Stimulated activated memory B cell treated with anti-CD40 and anti-IgM and Interleukin-4, amounts not matched to agents 10 μg/mL and 1 μg/mL and 100 μg/mL, for 72 hours (primary cell): ENCODE results near the gene P2RX5.
"Not testable (repeated sequence)": the region's sequence is repeated elsewhere in the genome, so short reads cannot be mapped to it uniquely, and the experiment has no call there.

ENCODE experiments used
- ATAC-seq: fragments of 150-1000 bp; cut with Tn5 transposase; 2 replicates; pipeline ENCODE4 v1.10.0; 2021
- H3K27ac Mint-ChIP-seq: one replicate; pipeline ENCODE4 v1.8.0; 2022; ENCODE audit warnings: mild to moderate bottlenecking, mixed read lengths
- H3K27me3 Mint-ChIP-seq: one replicate; pipeline ENCODE4 v1.8.0; 2022; ENCODE audit warnings: mixed read lengths
- H3K36me3 Mint-ChIP-seq: one replicate; pipeline ENCODE4 v1.8.0; 2022; ENCODE audit warnings: mixed read lengths
- H3K4me1 Mint-ChIP-seq: one replicate; pipeline ENCODE4 v1.8.0; 2022; ENCODE audit warnings: mixed read lengths
- H3K4me3 Mint-ChIP-seq: one replicate; pipeline ENCODE4 v1.8.0; 2022; ENCODE audit warnings: mild to moderate bottlenecking, moderate library complexity, mixed read lengths
- H3K9me3 Mint-ChIP-seq: one replicate; pipeline ENCODE4 v1.8.0; 2022; ENCODE audit warnings: mixed read lengths

P2RX5 gene

DNA sequence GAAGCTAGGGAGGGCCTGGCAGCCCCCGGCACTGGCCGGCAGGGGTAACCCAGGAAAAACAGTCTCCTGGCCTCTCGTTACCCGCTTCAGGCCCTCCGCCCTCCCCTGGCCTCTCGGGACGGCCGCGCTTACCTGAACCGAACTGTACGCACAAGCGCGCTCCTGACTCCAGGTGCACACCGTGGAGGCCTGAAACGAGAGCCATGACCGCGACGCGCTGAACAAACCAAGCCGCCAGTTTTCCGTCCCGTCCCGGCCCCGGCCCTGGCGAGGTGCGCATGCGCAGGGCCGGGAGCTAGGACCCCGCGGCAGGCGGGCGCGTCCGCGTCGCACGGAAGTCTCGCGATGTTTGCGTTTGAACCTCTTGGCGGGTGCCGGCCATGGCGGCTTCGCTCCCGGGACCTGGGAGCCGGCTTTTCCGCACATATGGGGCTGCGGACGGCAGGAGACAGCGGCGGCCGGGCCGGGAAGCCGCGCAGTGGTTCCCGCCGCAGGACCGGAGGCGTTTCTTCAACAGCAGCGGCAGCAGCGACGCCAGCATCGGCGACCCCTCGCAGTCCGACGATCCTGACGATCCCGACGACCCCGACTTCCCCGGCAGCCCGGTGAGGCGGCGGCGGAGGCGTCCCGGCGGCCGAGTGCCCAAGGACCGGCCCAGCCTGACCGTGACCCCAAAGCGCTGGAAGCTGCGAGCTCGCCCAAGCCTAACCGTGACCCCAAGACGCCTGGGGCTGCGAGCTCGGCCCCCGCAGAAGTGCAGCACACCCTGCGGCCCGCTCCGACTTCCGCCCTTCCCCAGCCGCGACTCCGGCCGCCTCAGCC is 27.8 kb upstream of the P2RX5 start, which contains the start of gene HASPIN:
Gene HASPIN (plus strand): TSS at position 348 of the 822 bp plus-strand sequence. CDS start 33 bp downstream, at position 381.
- Mint-ChIP-seq H3K4me3 (peak within 1 kb of the TSS; percentile 81), H3K36me3 (peaks cover 31% of the 10 kb centered on the region), H3K27me3 (no peaks in the 10 kb centered on the region), H3K9me3 (no peaks in the 10 kb centered on the region), H3K27ac (peak within 1 kb of the TSS; percentile 68), H3K4me1 (peaks cover 53% of the 10 kb centered on the region)
- peak; percentile 92 for ATAC-seq

DNA sequence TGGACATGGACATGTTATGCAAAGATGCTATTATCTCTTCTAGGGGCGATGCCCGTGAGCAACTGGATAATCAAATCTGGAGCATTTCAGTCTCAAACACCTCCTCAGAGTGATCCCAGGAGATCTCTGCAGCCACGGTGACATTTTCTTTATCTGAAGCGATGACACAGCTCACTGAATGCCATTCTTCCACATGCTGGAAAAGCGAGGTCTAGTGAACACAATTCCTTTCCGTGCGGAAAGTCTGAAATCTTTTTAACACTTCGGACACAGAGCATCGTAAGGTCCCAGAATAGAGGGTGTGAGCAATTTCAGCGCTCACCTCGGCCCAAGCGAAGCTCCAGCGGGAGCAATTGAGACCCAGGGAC is 27.2 kb upstream of the P2RX5 start:
- peaks cover 37% of the 10 kb centered on the region for H3K36me3 Mint-ChIP-seq
- no peak for ATAC-seq
- H3K27me3 Mint-ChIP-seq, result no peaks in the 10 kb centered on the region
- H3K4me3 Mint-ChIP-seq, result peak overlapping the region; percentile 81
- H3K9me3 Mint-ChIP-seq, result no peaks in the 10 kb centered on the region
- H3K27ac Mint-ChIP-seq, result peak overlapping the region; percentile 68
- H3K4me1 Mint-ChIP-seq, result peaks cover 57% of the 10 kb centered on the region

- H3K27ac Mint-ChIP-seq, result peak overlapping the region; percentile 68
- H3K9me3 Mint-ChIP-seq, result no peaks in the 10 kb centered on the region
- ATAC-seq, result no peak
- H3K36me3 Mint-ChIP-seq, result peaks cover 41% of the 10 kb centered on the region
- H3K27me3 Mint-ChIP-seq, result no peaks in the 10 kb centered on the region
- H3K4me1 Mint-ChIP-seq, result peaks cover 59% of the 10 kb centered on the region
- peak overlapping the region; percentile 81 for H3K4me3 Mint-ChIP-seq
Observed at GRCh38 chr17:3722716-3723115, 26.8 kb upstream of the P2RX5 start.

DNA sequence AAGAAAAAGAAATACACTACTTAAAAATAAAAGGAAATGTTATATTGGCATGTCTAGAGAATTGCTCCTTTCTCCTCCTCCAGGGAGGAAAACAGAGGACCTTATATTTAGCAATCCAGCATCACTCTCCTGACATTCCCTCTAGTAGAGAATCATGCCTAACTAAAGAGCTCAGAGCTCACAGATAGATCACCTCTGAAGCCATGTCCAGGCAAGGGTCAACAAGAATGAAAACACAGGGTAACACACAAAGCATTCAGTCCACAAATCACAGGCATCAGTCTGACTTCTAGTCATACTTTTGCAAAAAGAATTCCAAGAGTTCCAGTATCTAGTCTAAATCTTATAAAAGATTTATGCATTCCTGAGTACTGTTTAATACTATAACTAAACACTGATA is 23.3 kb upstream of the P2RX5 start:
- Mint-ChIP-seq H3K4me1 (peaks cover 56% of the 10 kb centered on the region), H3K9me3 (no peaks in the 10 kb centered on the region), H3K36me3 (peaks cover 73% of the 10 kb centered on the region), H3K4me3 (no peak overlapping the region), H3K27ac (peak overlapping the region; percentile 68), H3K27me3 (no peaks in the 10 kb centered on the region)
- ATAC-seq, result no peak

GRCh38 chr17:3718201-3718600 is 22.2 kb upstream of the P2RX5 start:
- ATAC-seq, result no peak
- Mint-ChIP-seq H3K9me3 (no peaks in the 10 kb centered on the region), H3K36me3 (peaks cover 73% of the 10 kb centered on the region), H3K27ac (no peak overlapping the region), H3K27me3 (no peaks in the 10 kb centered on the region), H3K4me3 (no peak overlapping the region), H3K4me1 (peaks cover 56% of the 10 kb centered on the region)

DNA sequence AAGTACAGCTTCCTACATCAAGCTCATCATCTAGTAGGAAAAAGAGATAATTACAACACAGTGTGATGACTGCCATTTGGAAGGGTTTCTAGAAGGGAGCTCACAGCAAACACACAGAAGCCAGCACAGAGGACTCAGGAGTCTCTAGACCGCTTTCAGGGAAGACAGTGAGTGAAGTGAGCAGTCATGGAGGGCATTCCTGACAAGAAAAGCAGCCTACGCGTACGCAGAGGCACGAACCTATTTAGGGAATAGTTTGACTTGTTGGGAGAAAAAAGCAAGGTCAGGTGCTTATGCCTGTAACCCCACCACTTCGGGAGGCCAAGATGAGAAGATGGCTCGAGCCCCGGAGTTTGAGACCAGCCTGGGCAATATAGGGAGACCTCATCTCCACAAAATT is 19.3 kb upstream of the P2RX5 start:
- Mint-ChIP-seq H3K27ac (peak overlapping the region; percentile 9), H3K4me3 (no peak overlapping the region), H3K9me3 (no peaks in the 10 kb centered on the region), H3K27me3 (no peaks in the 10 kb centered on the region), H3K4me1 (peaks cover 55% of the 10 kb centered on the region), H3K36me3 (peaks cover 56% of the 10 kb centered on the region)
- ATAC-seq, result no peak

- Mint-ChIP-seq H3K36me3 (peaks cover 41% of the 10 kb centered on the region), H3K27ac (peak overlapping the region; percentile 88), H3K27me3 (no peaks in the 10 kb centered on the region), H3K4me1 (peaks cover 61% of the 10 kb centered on the region), H3K9me3 (no peaks in the 10 kb centered on the region), H3K4me3 (no peak overlapping the region)
- ATAC-seq, result no peak
Observed at GRCh38 chr17:3712811-3713463, 17.0 kb upstream of the P2RX5 start.

DNA sequence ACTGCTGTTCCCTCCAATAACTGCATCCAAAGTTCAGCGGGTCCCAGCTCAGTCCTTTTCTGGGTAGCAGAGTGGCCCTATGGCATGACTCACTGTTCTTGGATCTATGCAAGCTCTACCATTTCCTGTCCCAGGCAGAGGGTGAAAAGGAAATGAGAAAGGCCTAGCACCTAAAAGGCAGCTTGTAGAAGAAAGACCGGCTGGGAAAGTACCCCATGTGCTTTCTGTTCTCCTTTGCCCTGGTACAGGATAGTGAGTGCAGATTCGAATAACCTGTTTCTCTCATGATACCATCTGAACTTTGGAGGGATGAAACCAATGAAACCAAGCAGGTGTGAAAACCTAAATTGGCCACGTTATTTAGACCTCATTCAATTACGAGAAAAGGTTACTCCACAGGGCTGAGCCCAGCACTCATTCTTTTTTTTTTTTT is 15.0 kb upstream of the P2RX5 start:
- peak overlapping the region; percentile 88 for H3K27ac Mint-ChIP-seq
- H3K36me3 Mint-ChIP-seq, result peaks cover 21% of the 10 kb centered on the region
- H3K4me3 Mint-ChIP-seq, result peak overlapping the region; percentile 55
- no peaks in the 10 kb centered on the region for H3K27me3 Mint-ChIP-seq
- H3K4me1 Mint-ChIP-seq, result peaks cover 56% of the 10 kb centered on the region
- ATAC-seq, result peak; percentile 99
- no peaks in the 10 kb centered on the region for H3K9me3 Mint-ChIP-seq

GRCh38 chr17:3708366-3708765 is 12.4 kb upstream of the P2RX5 start:
- peak overlapping the region; percentile 17 for H3K27ac Mint-ChIP-seq

DNA sequence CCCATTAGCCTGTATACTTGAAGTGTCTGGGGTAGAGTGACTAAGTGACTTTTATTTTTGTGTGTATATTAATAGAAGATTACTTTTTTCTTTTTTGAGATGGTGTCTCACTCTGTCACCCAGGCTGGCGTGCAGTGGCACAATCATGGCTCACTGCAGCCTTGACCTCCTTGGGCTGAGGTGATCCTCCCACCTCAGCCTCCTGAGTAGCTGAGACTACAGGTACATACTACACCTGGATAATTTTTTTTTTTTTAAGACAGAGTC is 9.7 kb upstream of the P2RX5 start:
- not testable (repeated sequence) for H3K27ac Mint-ChIP-seq, H3K27me3 Mint-ChIP-seq, H3K4me3 Mint-ChIP-seq, H3K9me3 Mint-ChIP-seq, H3K36me3 Mint-ChIP-seq, ATAC-seq
- H3K4me1 Mint-ChIP-seq, result peaks cover 39% of the 10 kb centered on the region

More at GRCh38 chr17:3708366-3708765, 12.4 kb upstream of the P2RX5 start:
- Mint-ChIP-seq H3K36me3 (peaks cover 7% of the 10 kb centered on the region), H3K4me1 (peaks cover 53% of the 10 kb centered on the region), H3K4me3 (no peak overlapping the region), H3K27me3 (no peaks in the 10 kb centered on the region), H3K9me3 (no peaks in the 10 kb centered on the region)
- ATAC-seq, result no peak

DNA sequence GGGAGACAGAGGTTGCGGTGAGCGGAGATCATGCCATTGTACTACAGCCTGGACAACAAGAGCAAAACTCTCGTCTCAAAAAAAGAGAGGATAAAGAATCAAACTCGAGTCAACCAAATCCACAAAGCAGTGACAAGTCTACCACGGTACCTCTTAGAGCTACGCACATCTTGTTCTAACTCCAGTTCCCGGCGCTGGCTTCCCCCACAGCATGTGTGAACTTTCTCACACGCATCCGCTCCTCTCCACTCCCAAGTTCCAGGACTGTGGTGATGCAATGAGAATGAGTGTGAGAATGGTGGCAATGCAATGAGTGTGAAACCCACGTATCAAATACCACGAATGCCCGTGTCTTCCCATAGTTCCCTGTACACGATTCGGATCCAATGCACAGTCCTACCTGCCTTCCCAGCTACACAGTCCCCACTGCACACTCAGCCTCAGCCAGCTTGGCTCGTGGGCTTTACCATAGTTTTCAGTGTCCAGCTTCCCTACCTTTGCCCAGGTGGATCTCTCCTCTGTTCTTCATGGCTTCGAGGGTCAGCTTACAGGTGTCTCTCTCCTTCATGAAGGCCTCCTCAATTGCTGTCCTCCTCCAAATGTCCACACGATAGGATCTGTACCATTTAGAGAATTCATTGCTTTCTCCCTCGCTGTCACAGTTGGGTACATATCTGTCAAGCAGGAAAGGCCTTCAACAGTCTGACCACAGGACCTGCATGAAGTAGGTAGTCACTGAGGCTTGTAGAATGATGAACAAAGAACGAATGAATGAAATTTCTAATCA is 9.2 kb upstream of the P2RX5 start:
- Mint-ChIP-seq H3K36me3 (peaks cover 9% of the 10 kb centered on the region), H3K27me3 (no peaks in the 10 kb centered on the region), H3K27ac (no peak overlapping the region), H3K9me3 (no peaks in the 10 kb centered on the region), H3K4me3 (no peak overlapping the region), H3K4me1 (peaks cover 39% of the 10 kb centered on the region)
- no peak for ATAC-seq

GRCh38 chr17:3702041-3702539 is 6.1 kb upstream of the P2RX5 start:
- H3K27ac Mint-ChIP-seq, H3K27me3 Mint-ChIP-seq, H3K9me3 Mint-ChIP-seq, H3K36me3 Mint-ChIP-seq, ATAC-seq, H3K4me3 Mint-ChIP-seq: not testable (repeated sequence)
- H3K4me1 Mint-ChIP-seq, result peaks cover 34% of the 10 kb centered on the region

- peaks cover 3% of the 10 kb centered on the region for H3K9me3 Mint-ChIP-seq
- no peak overlapping the region for H3K4me3 Mint-ChIP-seq
- ATAC-seq, result no peak
- peak overlapping the region; percentile 52 for H3K27ac Mint-ChIP-seq
- H3K27me3 Mint-ChIP-seq, result no peaks in the 10 kb centered on the region
- H3K36me3 Mint-ChIP-seq, result peaks cover 9% of the 10 kb centered on the region
- peaks cover 36% of the 10 kb centered on the region for H3K4me1 Mint-ChIP-seq
Observed at GRCh38 chr17:3699951-3700350, 4.0 kb upstream of the P2RX5 start.

DNA sequence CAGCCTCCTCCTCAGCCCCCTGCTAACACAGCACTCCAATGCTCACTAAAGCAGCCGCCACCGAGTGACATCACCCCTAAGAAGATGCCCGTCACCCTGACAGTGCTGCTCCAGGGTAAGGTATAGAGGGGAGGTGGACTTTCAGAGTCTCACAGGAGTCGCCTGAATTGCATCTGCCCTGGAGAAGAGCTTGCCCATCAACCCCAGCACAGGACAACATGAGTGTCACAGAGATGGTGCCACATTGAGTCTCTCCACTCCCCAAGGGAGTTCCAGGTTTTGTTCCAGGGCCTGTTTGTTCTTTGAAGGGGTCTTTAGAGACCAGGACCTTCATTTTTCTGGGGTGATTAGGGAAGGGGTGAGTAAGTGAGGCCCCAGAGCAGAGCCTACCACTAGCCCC is 2.2 kb upstream of the P2RX5 start:
- H3K36me3 Mint-ChIP-seq, result peaks cover 14% of the 10 kb centered on the region
- ATAC-seq, result no peak
- H3K27ac Mint-ChIP-seq, result no peak overlapping the region
- no peaks in the 10 kb centered on the region for H3K27me3 Mint-ChIP-seq
- H3K4me3 Mint-ChIP-seq, result no peak overlapping the region
- peaks cover 53% of the 10 kb centered on the region for H3K4me1 Mint-ChIP-seq
- H3K9me3 Mint-ChIP-seq, result peaks cover 3% of the 10 kb centered on the region

DNA sequence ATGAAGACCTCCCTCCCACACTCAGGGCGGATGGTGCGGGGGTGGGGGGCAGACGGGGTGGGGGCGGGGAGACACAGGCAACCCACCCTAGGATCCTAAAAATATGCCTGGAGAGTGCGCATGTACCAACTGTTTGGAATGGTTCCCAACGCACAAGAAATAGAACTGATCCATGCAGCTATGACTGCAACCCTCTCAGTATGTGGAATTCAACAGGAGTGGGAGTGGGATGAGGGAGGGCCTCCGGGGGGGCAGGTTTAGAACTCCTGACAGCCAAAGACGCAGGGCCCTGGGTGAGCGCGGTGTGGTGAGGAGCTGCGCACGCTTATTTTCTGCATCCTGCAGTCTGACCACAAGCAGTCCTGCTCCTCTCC is 1.1 kb upstream of the P2RX5 start:
- Mint-ChIP-seq H3K27me3 (no peaks in the 10 kb centered on the region), H3K4me3 (peak overlapping the region; percentile 87), H3K27ac (peak overlapping the region; percentile 81)

More for the DNA sequence above, 1.1 kb upstream of the P2RX5 start:
- peaks cover 57% of the 10 kb centered on the region for H3K4me1 Mint-ChIP-seq
- no peak for ATAC-seq
- peaks cover 3% of the 10 kb centered on the region for H3K9me3 Mint-ChIP-seq
- H3K36me3 Mint-ChIP-seq, result peaks cover 6% of the 10 kb centered on the region
